ENCODE measurements around the gene CUX1.
"Not testable (repeated sequence)": the region's sequence is repeated elsewhere in the genome, so short reads cannot be mapped to it uniquely, and the experiment has no call there.

Gene CUX1

DNA sequence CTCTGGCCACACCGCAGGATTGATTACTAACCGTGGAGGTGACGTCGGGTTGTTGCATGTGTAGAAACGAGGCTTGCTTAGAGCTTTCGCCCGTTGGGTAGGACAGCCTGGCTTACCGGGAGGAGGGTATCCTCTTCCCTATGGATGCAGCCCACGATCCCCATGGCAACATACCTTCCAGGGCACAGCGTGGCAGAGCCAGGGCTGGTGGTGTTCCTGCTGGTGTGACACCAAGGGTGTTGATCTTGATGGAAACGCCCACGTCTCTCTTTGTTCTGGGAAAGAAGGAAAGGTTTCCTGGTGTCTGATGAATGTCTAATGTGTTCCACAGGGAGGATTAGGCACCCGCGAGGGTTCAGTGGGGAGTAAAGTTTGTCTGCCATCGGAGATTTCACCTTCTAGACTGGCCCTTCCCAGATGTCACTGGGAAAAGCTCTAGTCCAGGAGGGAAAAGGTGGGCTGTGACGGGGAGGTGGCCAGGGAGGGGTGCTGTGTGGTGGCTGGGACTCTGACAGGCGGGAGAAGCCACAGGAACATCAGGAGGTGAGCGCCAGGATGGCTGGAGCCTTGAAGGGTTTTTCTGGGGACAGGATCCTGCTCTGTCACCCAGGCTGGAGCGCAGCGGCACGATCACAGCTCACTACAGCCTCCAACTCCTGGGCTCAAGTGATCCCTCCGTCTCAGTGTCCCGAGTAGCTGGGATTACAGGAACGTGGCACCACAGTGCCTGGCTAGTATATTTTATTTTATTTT, 102.1 kb downstream of the CUX1 start:
- DNase-seq: no peak

GRCh38 chr7:101921061-101921460, 103.6 kb downstream of the CUX1 start:
- no peak for DNase-seq

GRCh38 chr7:101921546-101922489, 104.4 kb downstream of the CUX1 start:
- not testable (repeated sequence) for DNase-seq

DNA sequence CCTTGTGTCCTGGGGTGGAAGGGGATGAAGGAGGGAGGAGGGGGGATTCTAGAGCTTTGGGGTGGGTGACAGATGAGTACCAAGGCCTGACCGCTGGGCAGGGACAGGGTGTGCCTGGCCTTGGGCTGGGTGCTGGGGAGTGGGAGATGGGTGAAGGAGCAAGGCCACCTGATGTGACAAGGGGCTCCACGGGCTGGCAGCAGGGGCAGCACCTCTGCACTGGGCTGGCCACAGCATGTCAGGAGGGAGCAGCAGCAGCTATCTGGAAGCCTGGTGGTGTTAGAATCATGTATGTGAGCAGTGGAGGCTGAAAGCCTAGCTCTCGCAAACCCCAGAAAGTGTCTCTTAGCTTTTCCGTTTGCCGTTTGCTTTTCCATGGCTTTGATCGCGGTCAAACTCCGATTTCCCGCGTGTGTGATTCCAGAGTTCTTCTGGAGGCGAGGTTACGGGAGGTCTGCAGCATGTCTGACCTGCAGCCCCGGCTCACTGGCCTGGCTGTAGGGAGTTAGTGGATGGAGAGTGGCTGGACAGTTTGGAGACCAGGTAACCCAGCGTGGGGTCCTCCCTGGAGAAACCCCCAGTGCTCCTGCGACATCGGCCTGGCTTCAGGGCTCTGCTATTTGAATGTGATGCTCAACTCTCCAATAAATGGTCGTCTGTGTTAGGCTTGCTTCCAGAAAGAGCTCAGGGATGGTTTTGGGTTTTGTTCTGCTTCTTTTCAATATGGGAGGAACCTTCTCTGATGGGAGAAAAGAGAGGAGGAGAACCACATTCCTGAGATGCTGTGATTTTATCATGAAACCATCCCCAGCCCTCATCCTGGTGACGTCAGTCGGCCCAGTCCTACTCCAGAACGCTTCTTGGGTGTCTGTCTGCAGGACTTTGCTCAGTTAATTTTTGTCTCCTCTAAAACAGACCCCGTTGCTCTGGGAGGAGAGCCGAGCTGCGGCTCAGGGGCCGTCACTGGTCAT, 105.5 kb downstream of the CUX1 start:
- DNase-seq: no peak

DNA sequence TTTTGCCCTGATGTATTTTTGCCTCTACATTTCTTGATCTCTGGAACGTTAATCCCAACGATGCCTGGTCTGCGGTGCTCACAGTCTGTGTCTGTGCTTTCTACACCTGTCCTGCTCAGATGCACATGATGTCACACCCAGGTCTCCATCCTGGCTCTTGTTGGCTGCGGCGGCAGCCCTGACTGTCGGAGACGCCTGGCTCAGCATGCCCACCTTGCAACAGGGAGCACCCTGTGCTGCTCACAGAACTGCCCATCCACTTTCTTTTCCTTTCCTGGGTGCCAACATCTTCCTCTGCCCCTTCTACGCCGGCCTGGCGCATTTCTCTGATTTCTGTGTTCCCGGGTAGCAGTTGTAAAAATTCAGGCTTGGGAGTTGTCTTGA, 106.2 kb downstream of the CUX1 start:
- DNase-seq: no peak

- no peak for DNase-seq
Measured at GRCh38 chr7:101924171-101924570, 106.7 kb downstream of the CUX1 start.

DNA sequence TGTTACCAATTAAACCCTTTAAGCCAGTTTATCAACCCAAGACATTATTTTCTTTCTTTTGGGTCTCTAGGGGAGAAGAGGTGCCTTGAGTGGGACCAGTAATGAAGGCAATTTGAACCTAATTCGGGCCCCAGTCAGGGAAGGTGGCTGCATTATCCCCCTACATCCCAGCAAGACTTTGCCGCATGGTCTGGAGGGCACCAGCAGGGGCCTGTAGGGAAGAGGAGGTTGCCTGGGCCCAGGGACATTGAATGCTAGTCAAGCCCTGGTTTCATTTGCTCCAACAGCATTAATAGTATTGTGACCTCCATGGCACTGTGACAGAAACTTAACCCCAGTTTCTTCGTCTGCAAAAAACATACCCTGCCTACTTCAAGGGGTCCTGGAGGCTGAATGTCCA, 108.8 kb downstream of the CUX1 start:
- DNase-seq: no peak

GRCh38 chr7:101927389-101927788, 110.0 kb downstream of the CUX1 start:
- DNase-seq: no peak

- no peak for DNase-seq
Measured at GRCh38 chr7:101927802-101928201, 110.4 kb downstream of the CUX1 start.

DNA sequence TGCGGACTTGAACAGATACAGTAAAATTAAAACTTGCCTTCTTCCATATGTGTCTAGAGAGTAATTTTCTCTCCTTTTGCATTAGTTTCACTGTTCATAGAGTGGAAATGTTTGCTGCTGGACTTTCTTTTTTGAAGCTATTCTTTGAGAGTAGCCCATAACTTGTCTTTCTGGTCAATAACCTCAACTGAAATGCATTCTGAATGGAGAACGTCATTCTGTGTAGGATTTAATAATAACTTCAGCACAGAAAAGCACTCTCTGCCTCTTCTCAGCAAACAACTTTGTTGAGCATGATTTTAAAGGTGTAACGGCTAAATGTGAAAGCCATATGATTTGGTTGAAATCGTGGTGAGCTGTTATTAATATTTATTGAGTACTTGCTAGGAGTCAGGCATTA, 111.8 kb downstream of the CUX1 start:
- no peak for DNase-seq

- DNase-seq: not testable (repeated sequence)
Measured at GRCh38 chr7:101929911-101930310, 112.5 kb downstream of the CUX1 start.

GRCh38 chr7:101932083-101932482, 114.7 kb downstream of the CUX1 start:
- no peak for DNase-seq

GRCh38 chr7:101933028-101933427, 115.6 kb downstream of the CUX1 start:
- no peak for DNase-seq

DNA sequence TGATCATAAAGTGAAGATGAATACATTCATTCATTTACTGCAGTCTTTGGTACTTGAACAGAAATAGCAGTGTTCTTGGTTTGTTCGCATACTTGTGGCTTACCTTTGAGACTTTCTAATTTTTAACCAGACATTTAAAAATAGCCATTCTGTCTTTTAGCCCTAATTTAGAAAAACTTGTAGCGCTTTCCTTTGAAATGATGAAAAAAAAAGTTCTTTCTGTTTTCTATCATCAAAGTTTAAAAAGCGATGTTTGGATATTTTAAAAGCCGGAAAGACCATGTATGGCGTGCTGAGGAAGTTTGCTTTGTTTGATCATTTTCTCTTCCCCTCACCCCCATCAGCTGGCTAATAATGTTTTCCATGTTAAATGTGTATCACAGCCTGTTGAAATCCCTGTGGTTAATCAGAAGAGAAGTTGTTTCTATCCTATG, 116.3 kb downstream of the CUX1 start:
- no peak for DNase-seq

GRCh38 chr7:101934618-101935017, 117.2 kb downstream of the CUX1 start:
- DNase-seq: no peak

DNA sequence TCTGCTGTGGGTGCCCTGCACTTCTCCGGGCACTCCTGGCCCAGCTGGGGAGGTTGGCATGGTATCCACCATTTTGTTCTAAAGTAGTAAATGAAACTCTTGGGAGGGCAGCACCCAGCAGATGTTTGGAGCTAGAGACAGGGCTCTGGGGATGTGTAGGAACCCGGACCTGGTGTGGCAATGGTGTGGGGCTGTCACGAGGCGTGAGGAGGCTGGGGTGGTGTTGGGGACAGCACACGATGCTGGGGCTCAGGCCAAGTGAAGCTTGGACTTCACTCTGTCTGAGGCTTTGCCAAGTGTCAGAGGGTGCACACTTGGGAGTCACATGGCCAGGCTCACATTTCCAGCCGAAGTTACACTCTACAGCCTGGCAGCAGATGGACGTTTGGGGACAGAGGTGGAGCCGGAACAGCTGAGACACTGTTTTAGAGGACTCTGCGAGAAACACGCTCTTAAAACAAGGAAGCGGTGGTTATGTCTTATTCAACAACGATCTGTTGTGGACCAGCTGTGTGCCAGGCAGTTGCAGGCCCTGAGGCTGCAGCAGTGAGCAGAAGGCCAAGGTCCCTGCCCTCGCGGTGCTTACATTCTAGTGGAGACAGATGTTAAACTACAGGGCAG, 118.2 kb downstream of the CUX1 start:
- no peak for DNase-seq

GRCh38 chr7:101936223-101936610, 118.8 kb downstream of the CUX1 start:
- no peak for DNase-seq

- no peak for DNase-seq
Measured at GRCh38 chr7:101936611-101937231, 119.3 kb downstream of the CUX1 start.

DNA sequence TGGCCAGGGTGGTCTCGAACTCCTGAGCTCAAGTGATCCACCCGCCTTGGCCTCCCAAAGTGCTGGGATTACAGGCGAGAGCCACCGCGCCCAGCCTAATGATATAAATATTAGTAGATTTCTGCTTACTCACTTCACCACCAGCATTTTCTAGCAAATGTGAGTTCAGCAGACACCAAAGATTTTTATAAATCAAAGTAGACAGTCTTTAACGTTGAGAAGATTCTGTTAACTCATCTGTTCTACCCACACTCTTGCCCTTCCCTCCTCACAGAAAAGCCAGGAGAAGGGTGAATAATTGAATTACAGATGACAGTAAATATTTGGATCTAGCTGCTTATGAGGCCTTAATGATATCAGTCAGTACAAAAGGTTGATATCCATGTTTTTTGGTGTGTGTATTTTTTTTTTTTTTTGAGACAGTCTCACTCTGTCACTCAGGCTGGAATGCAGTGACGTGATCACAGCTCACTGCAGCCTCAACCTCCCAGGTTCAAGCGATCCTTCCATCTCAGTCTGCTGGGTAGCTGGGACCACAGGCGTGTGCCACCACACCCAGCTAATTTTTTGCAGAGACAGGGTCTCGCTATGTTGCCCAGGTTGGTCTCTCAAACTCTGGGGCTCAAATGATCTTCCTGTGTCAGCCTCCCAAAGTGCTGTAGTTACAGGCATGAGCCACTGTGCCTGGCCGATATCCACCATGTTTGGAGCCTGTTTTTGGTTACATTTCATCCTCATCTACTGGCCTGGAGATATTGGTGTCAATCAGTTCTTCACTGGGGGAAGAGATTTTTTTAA, 120.5 kb downstream of the CUX1 start:
- no peak for DNase-seq

DNA sequence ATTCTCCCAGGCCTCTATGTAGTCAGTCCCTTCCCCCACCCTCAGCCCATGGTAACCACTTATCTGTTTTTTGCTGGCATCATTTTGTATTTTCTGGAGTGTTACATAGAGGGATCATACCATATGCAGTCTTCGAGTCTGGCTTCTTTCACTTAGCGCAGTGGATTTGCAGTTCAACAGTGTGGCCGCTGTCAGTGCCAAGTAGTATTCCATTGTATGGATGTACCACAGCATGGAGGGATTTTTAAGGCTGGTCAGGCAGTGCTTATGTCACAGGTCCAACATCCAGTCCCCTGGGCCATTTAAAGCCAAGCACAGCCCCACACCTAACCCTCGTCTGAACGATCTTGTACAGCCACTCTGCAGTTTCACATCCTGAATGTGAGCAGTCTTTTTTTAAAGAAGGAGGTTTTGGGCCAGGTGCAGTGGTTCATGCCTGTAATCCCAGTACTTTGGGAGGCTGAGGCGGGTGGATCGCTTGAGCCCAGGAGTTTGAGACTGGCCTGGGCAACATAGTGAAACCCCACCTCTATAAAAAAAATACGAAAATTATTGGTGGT, 121.8 kb downstream of the CUX1 start:
- DNase-seq: no peak

DNA sequence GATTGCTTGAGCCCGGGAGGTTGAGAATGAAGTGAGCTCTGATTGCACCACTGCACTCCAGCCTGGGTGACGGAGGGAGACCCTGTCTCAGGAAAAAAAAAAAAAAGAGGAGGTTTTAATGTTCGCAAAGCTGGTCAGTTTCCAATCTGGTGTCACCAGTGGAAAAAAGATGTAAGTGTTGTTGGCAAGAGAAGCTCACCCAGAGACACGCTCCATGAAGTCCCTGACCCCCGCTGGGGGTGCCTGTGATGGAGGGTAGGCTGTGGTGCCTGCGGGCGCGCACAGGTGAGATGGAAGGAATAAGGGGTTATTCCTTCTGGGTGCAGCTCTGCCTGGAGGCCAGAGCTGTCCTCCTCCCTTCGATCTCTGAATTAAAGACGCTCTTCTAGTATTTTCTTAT, 122.7 kb downstream of the CUX1 start:
- no peak for DNase-seq

Measured in NCI-H446 (cell line).